Measurements from ENCODE around the gene PAX5.

DNA sequence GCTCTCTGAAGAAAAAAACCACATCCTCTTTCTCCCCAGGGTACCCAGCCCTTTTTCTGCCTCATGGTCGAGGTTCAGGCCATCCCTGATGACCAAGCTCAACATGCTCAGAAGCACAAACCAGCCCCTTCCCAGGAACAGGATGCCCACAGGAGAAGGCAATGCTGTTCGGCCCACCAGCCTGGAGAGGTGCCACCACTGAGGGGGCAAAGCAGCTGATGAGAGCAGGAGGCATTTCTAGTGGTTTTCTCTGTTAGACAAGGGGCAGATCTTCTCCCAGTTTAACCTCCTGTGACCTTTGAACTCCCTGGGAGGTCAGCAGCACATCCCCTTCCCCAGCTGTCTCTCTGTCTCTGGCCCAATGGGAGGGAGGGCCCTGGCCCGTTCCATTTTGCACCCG is 73.0 kb downstream of the PAX5 start:
- TF ChIP-seq CTCF (conservative IDR thresholded peaks at IDR 0.05): no peak
- no peak for TF ChIP-seq ZFX (IDR thresholded peaks at IDR 0.05)
